GM21515 (cell line): Measurements from ENCODE around the gene ZNF121.
"Not testable (repeated sequence)": the region's sequence is repeated elsewhere in the genome, so short reads cannot be mapped to it uniquely, and the experiment has no call there.

Experiments used
- ATAC-seq: cut with Tn5 transposase; IDR thresholded peaks from one replicate; pipeline ENCODE4 v1.9.1; 2021; ENCODE audit not compliant: unreplicated experiment

The ZNF121 gene

GRCh38 chr19:9584073-9584833 lies at the start of gene ZNF121:
Gene ZNF121, minus strand, starts transcription at chr19:9584504. Its CDS starts 16,407 bp downstream, at chr19:9568097.
- ATAC-seq, result peak; percentile 69

GRCh38 chr19:9627856-9628255 lies 43.6 kb upstream of the ZNF121 start:
- ATAC-seq, result no peak

- ATAC-seq, result no peak
These were observed 38.2 kb upstream of the ZNF121 start for GRCh38 chr19:9622531-9622930.

GRCh38 chr19:9621156-9622037 lies 37.1 kb upstream of the ZNF121 start, which contains the start of gene ZNF561:
Gene ZNF561, minus strand, starts transcription at chr19:9621232. Its CDS starts 1,776 bp downstream, at chr19:9619456.
- ATAC-seq, result peak; percentile 74

- ATAC-seq, result no peak
These were observed 36.5 kb upstream of the ZNF121 start for GRCh38 chr19:9620842-9621155.

- ATAC-seq, result no peak
These were observed 31.5 kb upstream of the ZNF121 start for GRCh38 chr19:9615844-9616243.

- ATAC-seq, result no peak
These were observed 26.3 kb upstream of the ZNF121 start for GRCh38 chr19:9610484-9611113.

GRCh38 chr19:9608912-9609311 lies 24.6 kb upstream of the ZNF121 start:
- no peak for ATAC-seq

GRCh38 chr19:9597027-9597426 lies 12.7 kb upstream of the ZNF121 start:
- ATAC-seq, result no peak

- ATAC-seq, result no peak
These were observed 2.5 kb upstream of the ZNF121 start for GRCh38 chr19:9586764-9587163.

GRCh38 chr19:9582081-9582725 lies 2.1 kb downstream of the ZNF121 start:
- not testable (repeated sequence) for ATAC-seq

GRCh38 chr19:9580728-9581127 lies 3.6 kb downstream of the ZNF121 start:
- no peak for ATAC-seq

- no peak for ATAC-seq
These were observed 14.0 kb downstream of the ZNF121 start for GRCh38 chr19:9570255-9570654.

- ATAC-seq, result no peak
These were observed 17.6 kb downstream of the ZNF121 start for GRCh38 chr19:9566729-9567128.

GRCh38 chr19:9565900-9566705 lies 18.2 kb downstream of the ZNF121 start:
- ATAC-seq, result no peak

- ATAC-seq, result no peak
These were observed 31.6 kb downstream of the ZNF121 start for GRCh38 chr19:9552536-9553274.

- no peak for ATAC-seq
These were observed 36.4 kb downstream of the ZNF121 start for GRCh38 chr19:9547870-9548269.

GRCh38 chr19:9541281-9541680 lies 43.0 kb downstream of the ZNF121 start:
- ATAC-seq, result not testable (repeated sequence)

- ATAC-seq, result not testable (repeated sequence)
These were observed 44.4 kb downstream of the ZNF121 start for GRCh38 chr19:9539921-9540320.

GRCh38 chr19:9539201-9539600 lies 45.1 kb downstream of the ZNF121 start:
- ATAC-seq, result not testable (repeated sequence)
